NCI-H2227 (cell line): ENCODE data around the gene OARD1.
"Not testable (repeated sequence)": the region's sequence is repeated elsewhere in the genome, so short reads cannot be mapped to it uniquely, and the experiment has no call there.

Source experiments
- DNase-seq: peaks from one replicate; lab custom pipeline; 2025; ENCODE audit not compliant: unreplicated experiment; lab: John Stamatoyannopoulos, UW

The OARD1 gene

GRCh38 chr6:41071923-41072835, at the start of gene OARD1:
OARD1 (minus strand) TSS chr6:41072356; CDS start chr6:41071634, 722 bp downstream.
- DNase-seq, result peak; percentile 100

GRCh38 chr6:41120058-41120457, 47.9 kb upstream of the OARD1 start:
- DNase-seq, result no peak

GRCh38 chr6:41119508-41119907, 47.4 kb upstream of the OARD1 start:
- no peak for DNase-seq

GRCh38 chr6:41115027-41115426, 42.9 kb upstream of the OARD1 start:
- not testable (repeated sequence) for DNase-seq

- DNase-seq, result no peak
Measured at GRCh38 chr6:41111017-41111416, 38.9 kb upstream of the OARD1 start.

- no peak for DNase-seq
Measured at GRCh38 chr6:41103847-41104246, 31.7 kb upstream of the OARD1 start.

GRCh38 chr6:41100871-41101287, 28.7 kb upstream of the OARD1 start:
- no peak for DNase-seq

- DNase-seq, result no peak
Measured at GRCh38 chr6:41098366-41098765, 26.2 kb upstream of the OARD1 start.

GRCh38 chr6:41097467-41098090, 25.4 kb upstream of the OARD1 start:
- DNase-seq, result no peak

- DNase-seq, result no peak
Measured at GRCh38 chr6:41093729-41094128, 21.6 kb upstream of the OARD1 start.

- peak; percentile 33 for DNase-seq
Measured at GRCh38 chr6:41092421-41093140, 20.4 kb upstream of the OARD1 start.

GRCh38 chr6:41090841-41091761, 18.9 kb upstream of the OARD1 start:
- DNase-seq, result no peak

- DNase-seq, result no peak
Measured at GRCh38 chr6:41088451-41088850, 16.3 kb upstream of the OARD1 start.

- no peak for DNase-seq
Measured at GRCh38 chr6:41085182-41085581, 13.0 kb upstream of the OARD1 start.

- no peak for DNase-seq
Measured at GRCh38 chr6:41083072-41083471, 10.9 kb upstream of the OARD1 start.

- no peak for DNase-seq
Measured at GRCh38 chr6:41080621-41081020, 8.5 kb upstream of the OARD1 start.

GRCh38 chr6:41079080-41079479, 6.9 kb upstream of the OARD1 start:
- no peak for DNase-seq

GRCh38 chr6:41078101-41078500, 5.9 kb upstream of the OARD1 start:
- no peak for DNase-seq

- DNase-seq, result no peak
Measured at GRCh38 chr6:41077536-41077935, 5.4 kb upstream of the OARD1 start.
